Hematopoietic multipotent progenitor cell (in vitro differentiated cells): ENCODE measurements around the gene ESRRB. TPM values are rescaled to one million over a fixed set of nuclear protein-coding genes. Genes with fewer than 3 reads are reported as not detected.

Experiments
- DNase-seq, 3 donors: peaks; one replicate each; pipeline ENCODE4 v3.0.0-alpha.2; 2011 to 2015; ENCODE audit warnings: low read depth in 2 of 3, low spot score in 2 of 3
- total RNA-seq: library from RNA; depleted of rRNA; stranded (reverse); fragments of >200 nt; gene quantifications from one replicate; pipeline ENCODE4 v1.2.3, GENCODE V29; 2012

Gene ESRRB
- total RNA-seq, 1 donor: under 0.01 TPM

- no peak for DNase-seq
Observed at GRCh38 chr14:76396714-76397187, 20.8 kb downstream of the ESRRB start.

GRCh38 chr14:76405627-76406026 lies 29.7 kb downstream of the ESRRB start:
- no peak for DNase-seq

- DNase-seq: no peak
Observed at GRCh38 chr14:76407449-76408150, 31.7 kb downstream of the ESRRB start.

DNA sequence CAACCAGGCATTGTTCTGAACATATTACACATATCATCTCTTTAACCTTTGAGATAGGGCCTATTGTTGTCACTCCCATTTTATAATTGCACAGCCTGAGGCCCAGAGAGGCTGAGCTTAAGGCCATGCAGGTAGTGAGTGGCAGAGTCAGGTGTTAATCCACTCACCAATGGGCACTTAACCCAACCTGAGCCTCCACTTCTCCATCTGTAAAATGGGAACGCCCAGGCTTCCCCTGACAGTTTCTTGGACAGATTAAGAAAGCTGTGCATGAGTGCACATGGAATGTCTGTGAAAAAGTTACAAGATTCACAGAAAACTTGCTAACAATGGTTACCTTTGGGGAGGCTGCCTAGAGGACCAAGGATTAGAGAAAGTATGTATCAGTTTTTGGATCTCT lies 32.9 kb downstream of the ESRRB start:
- DNase-seq: no peak

DNA sequence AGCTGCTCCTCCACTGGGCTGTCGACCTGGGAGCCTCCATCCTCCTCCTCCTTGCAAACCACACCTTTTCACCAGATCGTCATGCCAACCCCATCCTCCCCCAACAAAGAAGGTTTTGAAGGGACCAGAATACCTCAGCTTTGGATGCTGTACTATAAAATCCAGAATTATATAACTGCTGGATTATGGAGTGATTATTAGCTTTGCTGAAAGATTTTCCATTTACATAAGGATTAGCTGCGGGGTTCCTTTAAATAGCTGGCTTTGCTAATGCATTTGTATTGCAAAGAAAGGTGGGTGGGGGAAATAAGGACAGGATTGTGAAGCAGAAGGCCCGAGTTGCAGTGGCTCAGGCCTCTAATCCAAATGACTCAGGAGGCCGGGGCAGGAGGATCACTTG lies 36.6 kb downstream of the ESRRB start:
- DNase-seq: no peak

- no peak for DNase-seq
Observed at GRCh38 chr14:76413106-76413961, 37.4 kb downstream of the ESRRB start.

- peak in 1 of 3 donors; percentile 10 for DNase-seq
Observed at GRCh38 chr14:76413962-76414600, 38.1 kb downstream of the ESRRB start.

GRCh38 chr14:76419399-76419798 lies 43.5 kb downstream of the ESRRB start:
- DNase-seq: no peak

DNA sequence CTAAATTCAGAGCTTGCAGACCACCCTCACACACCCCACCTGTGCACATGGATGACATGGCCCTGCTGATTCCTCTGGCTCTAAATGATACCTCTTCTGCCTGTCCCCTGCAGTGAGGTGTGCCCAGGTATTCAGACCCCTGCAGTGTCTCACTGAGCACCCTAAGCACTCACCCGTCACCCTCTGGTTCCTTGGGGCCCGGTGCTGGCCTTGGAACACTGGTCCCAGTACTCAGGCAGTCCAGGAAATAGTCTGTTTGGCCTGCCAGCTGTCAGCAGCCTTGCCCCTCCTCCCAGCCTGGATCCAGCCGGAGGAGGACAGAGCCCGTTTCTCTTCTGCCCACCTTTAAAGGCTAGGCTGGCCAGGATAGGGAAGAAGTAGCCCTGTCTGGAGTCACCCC lies 44.9 kb downstream of the ESRRB start:
- DNase-seq: no peak

- no peak for DNase-seq
Observed at GRCh38 chr14:76421662-76422061, 45.7 kb downstream of the ESRRB start.

DNA sequence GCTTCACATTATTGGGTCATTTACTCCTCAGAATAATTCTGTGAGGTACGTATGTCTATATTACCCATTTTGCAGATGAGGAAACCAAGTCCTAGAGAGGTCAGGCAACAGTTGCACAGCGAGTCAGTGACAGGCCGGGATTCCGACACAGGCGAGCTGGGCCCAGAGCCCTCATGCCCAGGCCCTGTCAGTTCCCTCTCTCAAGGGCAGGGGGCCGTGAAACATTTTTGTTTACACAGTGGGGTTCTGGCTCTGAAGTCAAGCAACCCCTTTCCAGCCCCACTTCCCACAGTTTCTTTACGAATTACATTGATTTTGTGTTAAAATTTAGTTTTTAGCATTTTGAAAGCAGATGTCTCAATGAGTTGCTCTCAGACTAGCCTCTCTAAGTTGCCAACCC lies 46.7 kb downstream of the ESRRB start:
- DNase-seq: no peak

DNA sequence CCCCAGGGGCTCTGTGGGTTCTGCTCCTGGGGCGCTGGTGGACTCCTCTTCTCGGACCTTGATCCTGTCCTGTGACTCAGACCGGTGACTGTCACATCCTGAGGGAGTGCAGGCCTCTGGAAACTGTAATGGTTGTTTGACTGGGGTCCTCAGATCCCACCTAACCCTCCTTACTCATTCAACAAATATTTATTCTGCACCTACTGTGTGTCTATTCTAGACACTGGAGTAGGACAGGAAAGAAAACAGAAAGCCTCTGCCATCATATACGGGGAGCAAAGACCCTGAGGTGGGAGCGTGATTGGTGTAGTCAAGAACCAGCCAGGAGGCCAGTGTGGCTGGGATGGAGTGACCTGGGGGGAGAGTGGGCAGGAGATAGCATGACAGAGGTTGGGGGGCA lies 47.6 kb downstream of the ESRRB start:
- no peak for DNase-seq

GRCh38 chr14:76424359-76424758 lies 48.4 kb downstream of the ESRRB start:
- DNase-seq: no peak

- no peak for DNase-seq
Observed at GRCh38 chr14:76426161-76426696, 50.3 kb downstream of the ESRRB start.

DNA sequence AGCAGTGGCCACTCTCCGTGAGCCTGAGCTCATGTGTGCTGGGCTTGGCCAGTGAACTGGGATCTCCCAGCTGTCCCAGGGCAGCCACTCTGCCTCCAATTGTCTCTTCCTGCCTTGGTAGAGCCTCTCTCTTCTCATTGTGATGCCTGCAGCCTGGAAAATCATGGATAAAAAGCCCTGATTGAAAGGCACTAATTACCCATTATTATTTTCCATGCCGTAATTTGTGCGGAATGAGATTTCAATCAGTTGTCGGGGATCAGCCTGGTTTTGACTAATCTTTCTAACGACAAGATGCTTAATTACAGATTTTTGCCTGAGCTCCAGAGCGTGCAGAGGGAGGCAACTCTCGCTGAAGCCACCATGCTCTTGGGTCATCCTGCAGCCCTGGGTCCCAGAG lies 52.7 kb downstream of the ESRRB start:
- no peak for DNase-seq

DNA sequence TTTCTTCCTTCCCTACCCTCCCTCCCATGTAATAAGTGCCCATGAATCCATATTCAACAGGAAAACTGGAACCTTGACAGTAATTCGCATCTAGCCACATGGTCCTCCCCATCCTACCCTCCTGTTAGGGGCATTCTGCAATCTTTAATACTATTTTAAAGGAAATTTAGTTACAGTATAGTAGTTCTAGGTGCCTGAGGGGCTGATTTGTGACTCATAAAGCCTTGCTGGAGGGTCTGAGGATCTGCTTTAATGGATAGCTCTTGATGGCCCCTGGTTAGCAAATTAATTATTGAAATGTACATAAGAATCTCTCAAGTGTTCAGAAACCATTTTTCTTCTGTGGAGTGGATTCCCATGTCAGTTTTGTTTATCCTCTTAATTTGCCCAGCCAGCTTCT lies 54.1 kb downstream of the ESRRB start:
- no peak for DNase-seq

DNA sequence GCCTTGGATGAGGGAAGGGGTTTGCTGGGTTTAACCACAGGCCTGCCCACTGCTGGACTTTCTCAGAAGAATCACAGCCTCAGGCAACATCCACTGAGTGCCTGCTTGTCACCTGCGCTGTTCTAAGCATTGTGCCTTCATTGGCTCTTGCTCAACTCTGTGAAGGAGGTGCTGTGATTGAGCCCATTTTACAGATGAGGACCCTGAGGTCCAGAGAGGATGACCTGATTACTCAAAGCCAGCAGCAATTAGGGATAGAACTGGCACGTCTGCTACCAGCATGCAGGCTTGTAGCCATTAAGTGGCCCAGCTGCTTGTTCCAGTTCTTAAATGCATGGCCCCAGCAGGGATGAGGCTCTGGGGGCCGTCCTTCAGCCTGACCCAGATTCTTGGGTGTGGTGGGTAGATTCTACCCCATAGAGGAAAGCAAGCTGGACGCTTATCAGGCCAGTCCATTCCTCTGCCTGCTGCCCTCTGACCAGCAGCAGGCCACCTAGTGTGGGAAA lies 54.6 kb downstream of the ESRRB start:
- DNase-seq: no peak

DNA sequence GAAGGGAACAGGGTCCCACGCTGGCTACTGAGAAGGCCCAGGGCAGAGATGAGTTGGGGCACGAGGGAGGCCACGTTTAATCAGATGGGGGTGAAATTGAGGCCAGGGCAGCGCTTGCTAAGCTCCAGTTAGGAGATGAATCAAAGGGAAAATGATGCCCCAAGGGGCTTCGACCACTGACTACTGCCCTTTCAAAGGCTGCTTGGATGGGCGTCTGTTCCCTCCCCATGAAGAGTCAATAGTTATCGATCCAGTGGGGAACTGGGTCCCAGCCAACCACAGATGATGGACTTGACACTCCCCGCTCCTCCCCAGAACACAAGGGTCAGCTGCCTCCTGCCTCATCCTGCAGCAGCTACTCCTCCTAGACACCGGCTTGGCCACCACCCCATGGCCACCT lies 55.6 kb downstream of the ESRRB start:
- no peak for DNase-seq

GRCh38 chr14:76432827-76433752 lies 57.2 kb downstream of the ESRRB start:
- no peak for DNase-seq

- DNase-seq: no peak
Observed at GRCh38 chr14:76434220-76434619, 58.3 kb downstream of the ESRRB start.
